Measurements from ENCODE around the gene KIF1B.

KIF1B gene

GRCh38 chr1:10211805-10212410 lies 1.5 kb downstream of the KIF1B start:
- Histone ChIP-seq H3K27me3 (ENCODE audit: control insufficient read depth, insufficient read depth, low read length) (no peaks in the 10 kb centered on the region), H3K4me2 (ENCODE audit: low read length) (peak overlapping the region; percentile 98), H3K4me3 (ENCODE audit: low read depth, low read length) (peak overlapping the region; percentile 91), H3K27ac (peak overlapping the region; percentile 95), H3K4me1 (no peaks in the 10 kb centered on the region), H3K9ac (no peak overlapping the region), H3K79me2 (peaks cover 17% of the 10 kb centered on the region), H2AFZ (peak overlapping the region; percentile 86), H3K36me3 (ENCODE audit: control insufficient read depth, insufficient read depth, low read length) (no peaks in the 10 kb centered on the region), H3K9me3 (ENCODE audit: control insufficient read depth, low read length) (no peaks in the 10 kb centered on the region)
- TF ChIP-seq, protein P1, sequence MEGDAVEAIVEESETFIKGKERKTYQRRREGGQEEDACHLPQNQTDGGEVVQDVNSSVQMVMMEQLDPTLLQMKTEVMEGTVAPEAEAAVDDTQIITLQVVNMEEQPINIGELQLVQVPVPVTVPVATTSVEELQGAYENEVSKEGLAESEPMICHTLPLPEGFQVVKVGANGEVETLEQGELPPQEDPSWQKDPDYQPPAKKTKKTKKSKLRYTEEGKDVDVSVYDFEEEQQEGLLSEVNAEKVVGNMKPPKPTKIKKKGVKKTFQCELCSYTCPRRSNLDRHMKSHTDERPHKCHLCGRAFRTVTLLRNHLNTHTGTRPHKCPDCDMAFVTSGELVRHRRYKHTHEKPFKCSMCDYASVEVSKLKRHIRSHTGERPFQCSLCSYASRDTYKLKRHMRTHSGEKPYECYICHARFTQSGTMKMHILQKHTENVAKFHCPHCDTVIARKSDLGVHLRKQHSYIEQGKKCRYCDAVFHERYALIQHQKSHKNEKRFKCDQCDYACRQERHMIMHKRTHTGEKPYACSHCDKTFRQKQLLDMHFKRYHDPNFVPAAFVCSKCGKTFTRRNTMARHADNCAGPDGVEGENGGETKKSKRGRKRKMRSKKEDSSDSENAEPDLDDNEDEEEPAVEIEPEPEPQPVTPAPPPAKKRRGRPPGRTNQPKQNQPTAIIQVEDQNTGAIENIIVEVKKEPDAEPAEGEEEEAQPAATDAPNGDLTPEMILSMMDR (IDR thresholded peaks at IDR 0.05): no peak

DNA sequence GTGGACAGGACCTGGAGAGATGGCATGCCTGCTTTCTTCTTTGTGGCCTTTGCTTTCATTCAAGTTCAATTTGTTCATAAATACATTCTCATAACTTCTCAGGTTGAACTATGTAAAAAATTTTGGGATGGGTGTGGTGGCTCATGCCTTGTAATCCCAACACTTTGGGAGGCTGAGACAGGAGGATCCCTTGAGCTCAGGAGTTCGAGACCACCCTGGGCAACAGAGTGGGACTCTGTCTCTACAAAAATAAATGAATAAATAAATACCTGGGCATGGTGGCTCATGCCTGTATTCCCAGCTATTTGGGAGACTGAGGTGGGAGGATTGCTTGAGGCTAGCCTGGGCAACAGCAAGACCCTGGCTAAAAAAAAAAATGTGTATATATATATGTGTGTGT lies 2.1 kb downstream of the KIF1B start:
- peak overlapping the region; percentile 98 for H3K4me2 ChIP-seq (ENCODE audit: low read length)
- TF ChIP-seq, protein P1 (IDR thresholded peaks at IDR 0.05): no peak
- no peaks in the 10 kb centered on the region for H3K4me1 ChIP-seq
- no peak overlapping the region for H3K9ac ChIP-seq
- H3K4me3 ChIP-seq (ENCODE audit: low read depth, low read length): no peak overlapping the region
- H2AFZ ChIP-seq: no peak overlapping the region
- no peaks in the 10 kb centered on the region for H3K9me3 ChIP-seq (ENCODE audit: control insufficient read depth, low read length)
- peak overlapping the region; percentile 95 for H3K27ac ChIP-seq
- peaks cover 18% of the 10 kb centered on the region for H3K79me2 ChIP-seq
- H3K27me3 ChIP-seq (ENCODE audit: control insufficient read depth, insufficient read depth, low read length): no peaks in the 10 kb centered on the region
- H3K36me3 ChIP-seq (ENCODE audit: control insufficient read depth, insufficient read depth, low read length): no peaks in the 10 kb centered on the region

DNA sequence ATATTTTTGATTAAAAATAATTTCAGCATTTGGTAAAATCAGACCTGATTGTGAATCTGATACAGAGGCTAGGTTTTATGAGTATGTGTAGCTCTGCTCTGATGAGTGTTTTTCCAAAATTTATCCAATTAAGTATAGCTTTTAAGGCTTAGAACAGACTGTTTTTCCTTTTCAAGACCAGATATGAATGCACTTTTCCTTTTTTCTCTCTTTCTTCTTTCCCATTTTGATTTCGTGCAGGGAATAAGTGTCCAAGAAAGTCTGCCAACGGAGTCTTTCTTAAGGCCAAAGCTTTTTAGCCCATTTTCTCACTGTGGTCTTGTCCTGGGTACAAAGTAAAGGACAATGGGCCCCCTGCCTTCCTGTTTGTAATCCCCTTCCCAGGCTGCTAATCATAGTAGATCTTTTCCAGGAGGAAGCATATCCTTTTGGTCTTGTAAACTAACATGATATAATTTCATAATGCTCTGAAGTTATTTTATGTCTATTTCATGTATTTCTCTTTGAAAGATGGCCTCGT lies 2.9 kb downstream of the KIF1B start:
- H3K36me3 ChIP-seq (ENCODE audit: control insufficient read depth, insufficient read depth, low read length): no peaks in the 10 kb centered on the region
- H3K27ac ChIP-seq: no peak overlapping the region
- H3K9ac ChIP-seq: no peak overlapping the region
- H3K4me3 ChIP-seq (ENCODE audit: low read depth, low read length): no peak overlapping the region
- TF ChIP-seq, protein P1 (IDR thresholded peaks at IDR 0.05): no peak
- no peaks in the 10 kb centered on the region for H3K9me3 ChIP-seq (ENCODE audit: control insufficient read depth, low read length)
- H3K27me3 ChIP-seq (ENCODE audit: control insufficient read depth, insufficient read depth, low read length): no peaks in the 10 kb centered on the region
- H3K79me2 ChIP-seq: peaks cover 20% of the 10 kb centered on the region
- no peaks in the 10 kb centered on the region for H3K4me1 ChIP-seq
- no peak overlapping the region for H3K4me2 ChIP-seq (ENCODE audit: low read length)
- H2AFZ ChIP-seq: no peak overlapping the region

GRCh38 chr1:10216090-10216749 lies 5.8 kb downstream of the KIF1B start:
- Histone ChIP-seq H3K79me2 (peaks cover 40% of the 10 kb centered on the region), H2AFZ (no peak overlapping the region), H3K27ac (no peak overlapping the region), H3K4me2 (ENCODE audit: low read length) (no peak overlapping the region), H3K36me3 (ENCODE audit: control insufficient read depth, insufficient read depth, low read length) (no peaks in the 10 kb centered on the region), H3K4me1 (no peaks in the 10 kb centered on the region), H3K9ac (no peak overlapping the region), H3K9me3 (ENCODE audit: control insufficient read depth, low read length) (no peaks in the 10 kb centered on the region), H3K4me3 (ENCODE audit: low read depth, low read length) (no peak overlapping the region), H3K27me3 (ENCODE audit: control insufficient read depth, insufficient read depth, low read length) (no peaks in the 10 kb centered on the region)
- TF ChIP-seq, protein P1 (IDR thresholded peaks at IDR 0.05): no peak
